K562 (cell line): ENCODE data around the gene FANCD2. TPM values are rescaled to one million over a fixed set of nuclear protein-coding genes. Genes with fewer than 3 reads are reported as not detected.
A peak's percentile ranks its signal among the peaks of the same experiment; 100 is the strongest.

ENCODE experiments used
- ADNP ChIP-seq: fragments of 200-800 bp; sonication (Bioruptor generic); IDR thresholded peaks from 2 replicates; pipeline ENCODE4 v1.6.1; 2016; ENCODE audit warnings: missing genetic modification characterization, missing compliant biosample characterization
- ARID2 ChIP-seq: fragments of 450-650 bp; IDR thresholded peaks from 2 replicates; pipeline ENCODE4 v1.6.1; 2017; ENCODE audit warnings: antibody characterized with exemption, mild to moderate bottlenecking
- CBX2 ChIP-seq: fragments of 200-600 bp; sonication (generic); IDR thresholded peaks from one replicate; pipeline ENCODE4 v1.6.1; 2012; ENCODE audit warnings: mild to moderate bottlenecking, low read length, inconsistent platforms; ENCODE audit not compliant: insufficient read depth, poor library complexity, severe bottlenecking
- CC2D1A ChIP-seq: fragments of 450-650 bp; IDR thresholded peaks from 2 replicates; pipeline ENCODE4 v1.6.1; 2017; ENCODE audit warnings: mild to moderate bottlenecking
- CEBPB ChIP-seq: fragments of 450-650 bp; IDR thresholded peaks from 2 replicates; pipeline ENCODE4 v1.6.1; 2016; ENCODE audit warnings: missing genetic modification characterization, missing compliant biosample characterization
- CTBP1 ChIP-seq: fragments of 450-650 bp; IDR thresholded peaks from 2 replicates; pipeline ENCODE4 v1.6.1; 2016; ENCODE audit warnings: borderline replicate concordance
- GTF2A2 ChIP-seq: IDR thresholded peaks from 2 replicates; pipeline ENCODE4 v1.6.1; 2016; ENCODE audit warnings: mild to moderate bottlenecking, missing genetic modification characterization, missing compliant biosample characterization
- GTF2E2 ChIP-seq: fragments of 200-800 bp; sonication (Bioruptor generic); IDR thresholded peaks from 2 replicates; pipeline ENCODE4 v1.6.1; 2016; ENCODE audit warnings: missing genetic modification characterization, missing compliant biosample characterization
- HDAC2 ChIP-seq: fragments of 450-650 bp; IDR thresholded peaks from 2 replicates; pipeline ENCODE4 v1.6.1; 2016; ENCODE audit warnings: mild to moderate bottlenecking
- HMG20A ChIP-seq: fragments of 450-650 bp; formaldehyde crosslinking; conservative IDR thresholded peaks from 2 replicates; pipeline ENCODE4 v1.4.0; 2020; ENCODE audit warnings: mild to moderate bottlenecking, mixed read lengths
- HSF4 ChIP-seq: fragments of 250-450 bp; sonication (Bioruptor Pico); IDR thresholded peaks from 2 replicates; pipeline ENCODE4 v2.1.2; 2022; ENCODE audit warnings: mild to moderate bottlenecking, moderate library complexity, borderline replicate concordance
- KLF13 ChIP-seq: fragments of 450-650 bp; IDR thresholded peaks from 2 replicates; pipeline ENCODE4 v1.6.1; 2016; ENCODE audit warnings: missing genetic modification characterization, low read depth, mild to moderate bottlenecking, missing compliant biosample characterization, moderate library complexity, borderline replicate concordance
- MBD2 ChIP-seq: sonication (generic); IDR thresholded peaks from 2 replicates; pipeline ENCODE4 v1.6.1; 2016; ENCODE audit warnings: low read depth, borderline replicate concordance
- MCM5 ChIP-seq: fragments of 450-650 bp; IDR thresholded peaks from 2 replicates; pipeline ENCODE4 v1.6.1; 2016; ENCODE audit warnings: low read depth
- NFE2 ChIP-seq: IDR thresholded peaks from 2 replicates; pipeline ENCODE4 v1.6.1; 2014; ENCODE audit warnings: antibody characterized with exemption, low read depth
- RBBP5 ChIP-seq: fragments of 200-600 bp; sonication (generic); IDR thresholded peaks from 2 replicates; pipeline ENCODE4 v1.6.1; 2012; ENCODE audit warnings: borderline replicate concordance, mild to moderate bottlenecking, low read length, control low read depth, inconsistent platforms; ENCODE audit not compliant: insufficient read depth, poor library complexity, severe bottlenecking
- SMAD3 ChIP-seq: fragments of 450-650 bp; formaldehyde crosslinking; conservative IDR thresholded peaks from 2 replicates; pipeline ENCODE4 v1.4.0; 2020; ENCODE audit warnings: mild to moderate bottlenecking
- SNIP1 ChIP-seq: fragments of 450-650 bp; IDR thresholded peaks from 2 replicates; pipeline ENCODE4 v1.7.1; 2017; ENCODE audit warnings: low read depth, mild to moderate bottlenecking
- TFE3 ChIP-seq: fragments of 450-650 bp; formaldehyde crosslinking; IDR thresholded peaks from 2 replicates; pipeline ENCODE4 v1.4.0; 2020; ENCODE audit warnings: mild to moderate bottlenecking, mixed read lengths
- TRIM24 ChIP-seq, 2 experiments: fragments of 450-650 bp; IDR thresholded peaks; 2 replicates each; pipeline ENCODE4 v1.6.1; 2016
- ZBTB33 ChIP-seq: sonication (generic); formaldehyde crosslinking; IDR thresholded peaks from 2 replicates; pipeline ENCODE4 v1.8.1; 2023; ENCODE audit warnings: mild to moderate bottlenecking, missing genetic modification reagents
- ZC3H11A ChIP-seq: IDR thresholded peaks from 2 replicates; pipeline ENCODE4 v1.6.1; 2012; ENCODE audit warnings: low read depth, low read length, improper control_type of control experiment
- ZNF639 ChIP-seq, 2 experiments: fragments of 200-800 bp in 1 of 2; sonication (Bioruptor generic) in 1 of 2; sonication (generic) in 1 of 2; formaldehyde crosslinking in 1 of 2; IDR thresholded peaks in 1 of 2; conservative IDR thresholded peaks in 1 of 2; 2 replicates each; pipeline versions ENCODE4 v1.5.0 to v1.6.1; 2016 to 2020; ENCODE audit warnings: missing compliant biosample characterization in 1 of 2, missing genetic modification characterization in 1 of 2, missing genetic modification reagents in 1 of 2
- polyA plus RNA-seq, 8 experiments: library from polyadenylated mRNA; depleted of rRNA in 4 of 8; stranded (reverse) in 5 of 8; unstranded in 3 of 8; fragments of >200 nt; fragmentation: Nextera tagmentation in 2 of 8; fragmentation: Illumina TruSeq in 1 of 8; extraction: Ambion mirVana in 2 of 8; extraction: Trizol in 1 of 8; gene quantifications; 2 replicates each; pipeline versions ENCODE4 v1.2.1 to v1.2.3, GENCODE V29; 2011 to 2014; ENCODE audit warnings: inconsistent platforms in 1 of 8, missing spikeins in 1 of 8
- total RNA-seq, 7 experiments: library from RNA; depleted of rRNA in 6 of 7; stranded (reverse); fragments of >200 nt in 6 of 7; fragmentation: Illumina TruSeq in 2 of 7; extraction: Trizol in 2 of 7; gene quantifications; 2 replicates each; pipeline versions ENCODE4 v1.2.1 to v1.2.3, GENCODE V29; 2011 to 2021; ENCODE audit warnings: low replicate concordance in 1 of 7

The FANCD2 gene
- total and polyA plus RNA-seq, 9 of the 15 experiments (the other 6 are each of a cell fraction or from before 2014, with no cell fraction given): 59.4 to 137 (median 96.1) TPM

- 0 out of 4 replicates have a peak, but pooled peaks of 1 of the 2 experiments have one; percentile 69 for TF ChIP-seq ZNF639 (CRISPR knock-in tag; conservative IDR thresholded peaks at IDR 0.05 in 1 of 2, IDR thresholded peaks at IDR 0.05 in 1 of 2)
- peak; percentile 91 for TF ChIP-seq RBBP5
- TF ChIP-seq ZBTB33: peak; percentile 59; the same call in 1 of the 2 replicates
- no peak for TF ChIP-seq ZC3H11A
- TF ChIP-seq GTF2E2 (tag): peak; percentile 94
- TF ChIP-seq HDAC2: peak; percentile 90
- no peak for TF ChIP-seq TFE3
- TF ChIP-seq CTBP1: peak; percentile 83
- TF ChIP-seq CBX2: no peak
- TF ChIP-seq MCM5: no peak
- peak in 1 of 2 experiments; percentile 5; a peak in 1 of 4 replicates for TF ChIP-seq TRIM24 (IDR thresholded peaks at IDR 0.05)
- peak; percentile 87 for TF ChIP-seq MBD2
- TF ChIP-seq SNIP1: no peak
- TF ChIP-seq CC2D1A: peak; percentile 33; the same call in 1 of the 2 replicates
- no peak for TF ChIP-seq HMG20A (CRISPR knock-in tag)
- TF ChIP-seq KLF13 (tag): no peak
- TF ChIP-seq ADNP (tag): no peak
- TF ChIP-seq ARID2: no peak
- TF ChIP-seq HSF4: no peak
- TF ChIP-seq CEBPB (tag): peak; percentile 37; the same call in 1 of the 2 replicates
- no peak; the same call in 1 of the 2 replicates for TF ChIP-seq NFE2
- no peak for TF ChIP-seq SMAD3 (CRISPR knock-in tag)
- no peak for TF ChIP-seq GTF2A2 (tag)
These were observed at the start of gene FANCD2 (continued) for GRCh38 chr3:10026084-10026890.
